ENCODE results near the gene MTA1.

DNA sequence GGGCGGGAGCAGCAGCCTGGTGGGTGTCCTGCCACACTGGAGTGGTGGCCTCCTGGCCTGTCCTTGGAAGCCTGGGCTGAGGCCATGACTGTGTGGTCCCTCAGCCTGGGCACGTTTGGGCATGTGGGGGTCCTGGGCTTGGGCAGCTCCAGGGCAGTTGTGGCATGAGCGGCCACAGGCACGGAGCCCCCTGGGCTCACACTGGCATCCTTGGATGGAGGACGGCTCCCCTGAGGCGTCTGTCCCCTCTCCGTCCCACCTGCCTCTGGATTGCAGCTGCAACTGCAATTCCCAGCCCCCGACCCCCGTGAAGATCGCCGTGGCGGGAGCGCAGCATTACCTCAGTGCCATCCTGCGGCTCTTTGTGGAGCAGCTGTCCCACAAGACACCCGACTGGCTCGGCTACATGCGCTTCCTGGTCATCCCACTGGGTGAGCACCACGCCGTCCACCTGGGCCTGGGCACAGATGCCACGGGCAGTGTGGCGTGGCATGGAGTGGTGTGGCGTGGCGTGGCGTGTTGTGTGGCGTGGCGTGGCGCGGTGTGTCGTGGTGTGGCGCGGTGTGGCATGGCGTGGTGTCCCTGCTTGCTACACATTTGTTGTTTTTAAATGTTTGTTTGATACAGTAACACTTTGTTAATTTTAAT lies 36.4 kb upstream of the MTA1 start:
- TF ChIP-seq, protein P1, sequence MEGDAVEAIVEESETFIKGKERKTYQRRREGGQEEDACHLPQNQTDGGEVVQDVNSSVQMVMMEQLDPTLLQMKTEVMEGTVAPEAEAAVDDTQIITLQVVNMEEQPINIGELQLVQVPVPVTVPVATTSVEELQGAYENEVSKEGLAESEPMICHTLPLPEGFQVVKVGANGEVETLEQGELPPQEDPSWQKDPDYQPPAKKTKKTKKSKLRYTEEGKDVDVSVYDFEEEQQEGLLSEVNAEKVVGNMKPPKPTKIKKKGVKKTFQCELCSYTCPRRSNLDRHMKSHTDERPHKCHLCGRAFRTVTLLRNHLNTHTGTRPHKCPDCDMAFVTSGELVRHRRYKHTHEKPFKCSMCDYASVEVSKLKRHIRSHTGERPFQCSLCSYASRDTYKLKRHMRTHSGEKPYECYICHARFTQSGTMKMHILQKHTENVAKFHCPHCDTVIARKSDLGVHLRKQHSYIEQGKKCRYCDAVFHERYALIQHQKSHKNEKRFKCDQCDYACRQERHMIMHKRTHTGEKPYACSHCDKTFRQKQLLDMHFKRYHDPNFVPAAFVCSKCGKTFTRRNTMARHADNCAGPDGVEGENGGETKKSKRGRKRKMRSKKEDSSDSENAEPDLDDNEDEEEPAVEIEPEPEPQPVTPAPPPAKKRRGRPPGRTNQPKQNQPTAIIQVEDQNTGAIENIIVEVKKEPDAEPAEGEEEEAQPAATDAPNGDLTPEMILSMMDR (IDR thresholded peaks at IDR 0.05): no peak
- TF ChIP-seq POLR2A (IDR thresholded peaks at IDR 0.05; ENCODE audit: low read depth): no peak
